Mesenchymal stem cell (in vitro differentiated cells and primary cell): ENCODE data around the gene SPTSSB.

Experiments
- DNase-seq: peaks from one replicate; pipeline ENCODE4 v3.0.0-alpha.2; 2013
- H2AFZ ChIP-seq: one replicate; pipeline ENCODE4 v1.6.1; 2013; ENCODE audit warnings: low read depth, mild to moderate bottlenecking, control low read depth, inconsistent platforms, low read length, moderate library complexity
- H2AK5ac ChIP-seq: 2 replicates; pipeline ENCODE4 v1.6.1; 2013; ENCODE audit warnings: low read length, moderate library complexity, mild to moderate bottlenecking, inconsistent platforms; ENCODE audit not compliant: severe bottlenecking
- H2BK120ac ChIP-seq: one replicate; pipeline ENCODE4 v1.6.1; 2013; ENCODE audit warnings: low read depth, mild to moderate bottlenecking, inconsistent platforms, low read length, moderate library complexity
- H2BK12ac ChIP-seq, 2 experiments: one replicate each; pipeline ENCODE4 v1.6.1; 2013; ENCODE audit warnings: inconsistent platforms in 2 of 2, low read length in 2 of 2, mild to moderate bottlenecking in 2 of 2, moderate library complexity in 2 of 2, control low read depth in 1 of 2
- H2BK15ac ChIP-seq: one replicate; pipeline ENCODE4 v1.6.1; 2013; ENCODE audit warnings: mild to moderate bottlenecking, low read depth, inconsistent platforms; ENCODE audit not compliant: poor library complexity, severe bottlenecking
- H2BK5ac ChIP-seq: 2 replicates; pipeline ENCODE4 v1.6.1; 2013; ENCODE audit warnings: low read depth, mild to moderate bottlenecking, low read length, control low read depth, inconsistent platforms; ENCODE audit not compliant: poor library complexity, severe bottlenecking
- H3K14ac ChIP-seq, 2 experiments: one replicate each; pipeline ENCODE4 v1.6.1; 2013; ENCODE audit warnings: inconsistent platforms in 2 of 2, low read length in 2 of 2, control low read depth in 1 of 2, mild to moderate bottlenecking in 1 of 2, moderate library complexity in 1 of 2
- H3K18ac ChIP-seq, 2 experiments: one replicate each; pipeline ENCODE4 v1.6.1; 2013; ENCODE audit warnings: inconsistent platforms in 2 of 2, low read length in 2 of 2, control low read depth in 1 of 2, low read depth in 1 of 2, mild to moderate bottlenecking in 1 of 2
- H3K23ac ChIP-seq, 2 experiments: one replicate each; pipeline ENCODE4 v1.6.1; 2013; ENCODE audit warnings: inconsistent platforms in 2 of 2, low read length in 2 of 2, mild to moderate bottlenecking in 2 of 2, moderate library complexity in 2 of 2, control low read depth in 1 of 2
- H3K27ac ChIP-seq: 2 replicates; pipeline ENCODE4 v1.5.1; 2013; ENCODE audit warnings: mild to moderate bottlenecking, moderate library complexity, low read length, control low read depth, inconsistent platforms; ENCODE audit not compliant: poor library complexity, severe bottlenecking
- H3K27me3 ChIP-seq, 2 experiments: 2 replicates each; pipeline versions ENCODE4 v1.6.1 to v1.7.0; 2013; ENCODE audit warnings: low read length in 2 of 2, mild to moderate bottlenecking in 2 of 2, moderate library complexity in 2 of 2, control low read depth in 1 of 2, inconsistent platforms in 1 of 2; ENCODE audit not compliant: control insufficient read depth in 1 of 2, insufficient read depth in 1 of 2
- H3K36me3 ChIP-seq, 2 experiments: 2 replicates each; pipeline versions ENCODE4 v1.6.1 to v1.7.0; 2013; ENCODE audit warnings: low read length in 2 of 2, control low read depth in 1 of 2, inconsistent platforms in 1 of 2, low read depth in 1 of 2, mild to moderate bottlenecking in 1 of 2; ENCODE audit not compliant: insufficient read depth in 2 of 2, control insufficient read depth in 1 of 2
- H3K4ac ChIP-seq, 2 experiments: one replicate each; pipeline ENCODE4 v1.6.1; 2013; ENCODE audit warnings: inconsistent platforms in 2 of 2, low read length in 2 of 2, mild to moderate bottlenecking in 2 of 2, moderate library complexity in 2 of 2, control low read depth in 1 of 2, low read depth in 1 of 2
- H3K4me1 ChIP-seq: 2 replicates; pipeline ENCODE4 v1.6.1; 2013; ENCODE audit warnings: low read depth, low read length, control low read depth; ENCODE audit not compliant: control insufficient read depth, insufficient read depth
- H3K4me2 ChIP-seq: 2 replicates; pipeline ENCODE4 v1.6.1; 2013; ENCODE audit warnings: low read length, mild to moderate bottlenecking, inconsistent platforms; ENCODE audit not compliant: poor library complexity, severe bottlenecking
- H3K4me3 ChIP-seq, 2 experiments: 2 replicates each; pipeline versions ENCODE4 v1.5.1 to v1.7.0; 2013; ENCODE audit warnings: low read length in 2 of 2, mild to moderate bottlenecking in 2 of 2, control low read depth in 1 of 2, low read depth in 1 of 2; ENCODE audit not compliant: insufficient read depth in 1 of 2
- H3K79me1 ChIP-seq: replicated peaks from 2 replicates; pipeline ENCODE4 v1.6.1; 2013; ENCODE audit warnings: mild to moderate bottlenecking, control low read depth, low read length, inconsistent platforms; ENCODE audit not compliant: poor library complexity, severe bottlenecking
- H3K9ac ChIP-seq: 2 replicates; pipeline ENCODE4 v1.7.0; 2013; ENCODE audit warnings: mild to moderate bottlenecking, low read length, moderate library complexity
- H3K9me3 ChIP-seq: 2 replicates; pipeline ENCODE4 v1.7.0; 2013; ENCODE audit warnings: mild to moderate bottlenecking, low read length; ENCODE audit not compliant: control insufficient read depth
- H4K8ac ChIP-seq: one replicate; pipeline ENCODE4 v1.6.1; 2013; ENCODE audit warnings: inconsistent platforms, mild to moderate bottlenecking, low read length, moderate library complexity
- H4K91ac ChIP-seq: one replicate; pipeline ENCODE4 v1.6.1; 2013; ENCODE audit warnings: mild to moderate bottlenecking, low read length, inconsistent platforms
- WGBS: methylation state at CpG from one replicate; pipeline ENCODE4 v1.1.7; 2013; ENCODE audit warnings: mixed read lengths; 5-methylcytosine and 5-hydroxymethylcytosine counted together

The SPTSSB gene

GRCh38 chr3:161412123-161412522, 40.8 kb upstream of the SPTSSB start:
- no peaks in the 10 kb centered on the region for H3K4me1 ChIP-seq
- no peak overlapping the region for H4K91ac ChIP-seq
- no peaks in the 10 kb centered on the region for H3K9me3 ChIP-seq
- no peaks in the 10 kb centered on the region for H3K27me3 ChIP-seq
- H3K36me3 ChIP-seq = no peaks in the 10 kb centered on the region
- no peak overlapping the region for H3K27ac ChIP-seq
- no peak for DNase-seq
- no peaks in the 10 kb centered on the region for H3K79me1 ChIP-seq
- no peak overlapping the region for H2BK5ac ChIP-seq
- H3K4me2 ChIP-seq = no peak overlapping the region
- no peak overlapping the region for H3K4me3 ChIP-seq
- WGBS = no CpG with 5 or more reads among the region's 1 CpG
- no peak overlapping the region for H2AK5ac ChIP-seq
- H2AFZ ChIP-seq = no peak overlapping the region
- H3K4ac ChIP-seq = no peak overlapping the region
- H3K14ac ChIP-seq = no peak overlapping the region
- H3K23ac ChIP-seq = no peak overlapping the region
- H2BK120ac ChIP-seq = no peak overlapping the region
- no peak overlapping the region for H2BK15ac ChIP-seq
- H2BK12ac ChIP-seq = no peak overlapping the region
- no peak overlapping the region for H3K9ac ChIP-seq
- no peak overlapping the region for H3K18ac ChIP-seq
- H4K8ac ChIP-seq = no peak overlapping the region

GRCh38 chr3:161409858-161410257, 38.5 kb upstream of the SPTSSB start:
- Histone ChIP-seq H3K9ac (no peak overlapping the region), H2BK15ac (no peak overlapping the region), H4K91ac (no peak overlapping the region), H2BK5ac (no peak overlapping the region), H3K27me3 (no peaks in the 10 kb centered on the region), H3K4me3 (no peak overlapping the region), H3K79me1 (no peaks in the 10 kb centered on the region), H3K4me1 (no peaks in the 10 kb centered on the region), H4K8ac (no peak overlapping the region), H2AFZ (no peak overlapping the region), H2BK12ac (no peak overlapping the region), H3K9me3 (no peaks in the 10 kb centered on the region), H2BK120ac (no peak overlapping the region), H3K18ac (no peak overlapping the region), H3K27ac (no peak overlapping the region), H3K23ac (no peak overlapping the region), H3K4ac (peak overlapping the region in 1 of 2 experiments; percentile 37), H3K4me2 (no peak overlapping the region), H3K36me3 (no peaks in the 10 kb centered on the region), H3K14ac (no peak overlapping the region), H2AK5ac (no peak overlapping the region)
- no peak for DNase-seq
- 84% methylated on average over 3 of the region's 3 CpGs for WGBS

- H3K23ac ChIP-seq = no peak overlapping the region
- H2AFZ ChIP-seq = no peak overlapping the region
- no peak overlapping the region for H2BK120ac ChIP-seq
- H3K4ac ChIP-seq = no peak overlapping the region
- no peak overlapping the region for H4K91ac ChIP-seq
- H2AK5ac ChIP-seq = no peak overlapping the region
- no peak overlapping the region for H4K8ac ChIP-seq
- no peaks in the 10 kb centered on the region for H3K36me3 ChIP-seq
- H3K4me1 ChIP-seq = no peaks in the 10 kb centered on the region
- no peaks in the 10 kb centered on the region for H3K79me1 ChIP-seq
- peak; percentile 47 for DNase-seq
- no peak overlapping the region for H2BK5ac ChIP-seq
- no peak overlapping the region for H2BK12ac ChIP-seq
- peak overlapping the region; percentile 30 for H3K9ac ChIP-seq
- H3K18ac ChIP-seq = no peak overlapping the region
- H3K9me3 ChIP-seq = no peaks in the 10 kb centered on the region
- no peak overlapping the region for H3K27ac ChIP-seq
- no peak overlapping the region for H2BK15ac ChIP-seq
- H3K4me3 ChIP-seq = no peak overlapping the region
- no peak overlapping the region for H3K14ac ChIP-seq
- no peaks in the 10 kb centered on the region for H3K27me3 ChIP-seq
- no peak overlapping the region for H3K4me2 ChIP-seq
- 40% methylated on average over 3 of the region's 3 CpGs for WGBS
These were observed 37.8 kb upstream of the SPTSSB start for GRCh38 chr3:161409069-161409468.

DNA sequence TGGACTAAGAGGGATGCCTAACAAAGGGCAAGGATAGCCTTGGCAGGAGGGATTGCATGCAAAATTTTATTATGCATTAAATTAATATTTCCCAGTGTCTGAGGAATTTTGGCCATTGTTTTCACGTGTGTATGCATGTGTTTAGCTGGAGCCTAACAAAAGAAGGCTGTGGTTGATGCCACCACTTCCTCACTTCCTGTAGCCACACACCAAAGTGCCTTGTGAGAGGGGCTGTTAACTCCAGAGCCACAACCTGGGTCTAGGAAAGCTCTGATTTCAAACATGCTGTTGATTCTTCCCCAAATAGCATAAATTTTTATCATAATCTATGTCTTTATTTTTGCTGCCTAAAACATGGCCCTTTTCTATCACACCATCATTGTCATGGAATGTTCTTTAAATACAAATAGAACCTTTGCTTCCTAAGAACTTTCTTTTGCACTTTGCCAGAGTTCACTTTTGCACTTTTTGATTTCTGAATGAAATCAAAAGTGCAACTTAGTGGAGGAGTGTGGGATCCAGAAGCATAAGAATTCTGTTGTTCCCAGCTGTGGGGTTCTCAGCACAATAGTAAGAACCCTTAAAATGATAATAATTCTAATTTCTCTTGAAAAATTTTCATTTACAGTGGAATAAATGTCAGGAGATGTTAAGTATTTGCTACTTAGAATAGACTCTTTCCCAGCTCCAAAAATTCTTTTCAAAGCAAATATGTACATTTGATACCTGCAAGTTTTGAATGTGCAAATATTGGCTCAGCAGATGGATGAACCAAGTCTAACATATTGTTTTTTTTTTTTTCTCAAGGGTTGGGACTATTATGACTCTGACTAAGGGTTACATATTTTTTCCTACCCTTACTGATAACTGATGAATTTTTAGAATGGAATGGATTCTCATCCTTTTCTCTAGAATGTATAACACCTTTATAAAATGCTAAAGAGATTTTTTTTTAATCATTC, 35.6 kb upstream of the SPTSSB start:
- Histone ChIP-seq H3K18ac (no peak overlapping the region), H4K8ac (no peak overlapping the region), H3K79me1 (no peaks in the 10 kb centered on the region), H3K4me2 (no peak overlapping the region), H3K23ac (no peak overlapping the region), H3K9me3 (no peaks in the 10 kb centered on the region), H2BK12ac (no peak overlapping the region), H2BK5ac (no peak overlapping the region), H4K91ac (no peak overlapping the region), H3K4ac (no peak overlapping the region), H2BK120ac (no peak overlapping the region), H3K4me1 (no peaks in the 10 kb centered on the region), H2AFZ (no peak overlapping the region), H3K36me3 (no peaks in the 10 kb centered on the region), H3K14ac (no peak overlapping the region), H3K27ac (no peak overlapping the region), H3K27me3 (no peaks in the 10 kb centered on the region), H2BK15ac (no peak overlapping the region), H2AK5ac (no peak overlapping the region), H3K9ac (no peak overlapping the region), H3K4me3 (no peak overlapping the region)
- no peak for DNase-seq
- 90% methylated on average over 1 of the region's 1 CpG for WGBS
